ENCODE data around the gene CDK2AP2.

DNA sequence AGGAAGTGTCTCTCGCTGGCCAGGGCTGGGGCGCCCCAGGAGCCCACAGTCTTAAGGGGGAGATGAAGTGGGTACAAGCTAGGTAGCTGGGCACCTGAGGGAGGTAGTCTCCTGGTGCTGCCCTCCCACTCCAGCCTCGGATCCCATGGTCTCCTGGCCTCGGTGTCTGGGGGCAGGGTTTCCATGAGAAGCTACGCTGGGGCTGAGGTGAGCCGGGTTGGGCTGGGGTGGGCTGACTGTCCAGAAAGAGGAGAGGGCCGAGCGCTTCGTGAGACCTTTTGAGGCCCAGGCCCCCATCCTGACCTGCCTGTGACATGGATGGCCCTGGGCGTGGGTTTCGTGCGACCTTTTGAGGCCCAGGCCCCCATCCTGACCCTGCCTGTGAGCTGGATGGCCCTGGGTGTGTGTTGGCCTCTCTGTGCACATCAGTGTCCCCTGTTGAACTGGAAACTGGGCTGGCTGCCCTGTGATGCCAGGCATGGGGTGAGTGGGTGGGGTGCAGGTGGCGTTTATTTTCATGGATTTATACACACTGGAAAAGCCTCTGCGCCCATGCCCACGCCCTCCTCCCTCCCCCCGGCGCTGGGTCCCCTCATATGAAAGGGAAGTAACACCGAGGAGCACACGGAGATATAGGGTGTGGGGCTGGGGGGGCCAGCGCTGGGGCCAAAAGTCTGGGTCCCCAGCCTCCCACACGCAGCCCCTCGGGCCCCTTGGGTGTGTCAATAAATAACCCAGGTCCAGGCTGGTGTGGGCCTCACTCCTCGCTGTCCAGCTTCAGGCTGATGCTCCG is 16.5 kb downstream of the CDK2AP2 start:
- TF ChIP-seq, protein P1, sequence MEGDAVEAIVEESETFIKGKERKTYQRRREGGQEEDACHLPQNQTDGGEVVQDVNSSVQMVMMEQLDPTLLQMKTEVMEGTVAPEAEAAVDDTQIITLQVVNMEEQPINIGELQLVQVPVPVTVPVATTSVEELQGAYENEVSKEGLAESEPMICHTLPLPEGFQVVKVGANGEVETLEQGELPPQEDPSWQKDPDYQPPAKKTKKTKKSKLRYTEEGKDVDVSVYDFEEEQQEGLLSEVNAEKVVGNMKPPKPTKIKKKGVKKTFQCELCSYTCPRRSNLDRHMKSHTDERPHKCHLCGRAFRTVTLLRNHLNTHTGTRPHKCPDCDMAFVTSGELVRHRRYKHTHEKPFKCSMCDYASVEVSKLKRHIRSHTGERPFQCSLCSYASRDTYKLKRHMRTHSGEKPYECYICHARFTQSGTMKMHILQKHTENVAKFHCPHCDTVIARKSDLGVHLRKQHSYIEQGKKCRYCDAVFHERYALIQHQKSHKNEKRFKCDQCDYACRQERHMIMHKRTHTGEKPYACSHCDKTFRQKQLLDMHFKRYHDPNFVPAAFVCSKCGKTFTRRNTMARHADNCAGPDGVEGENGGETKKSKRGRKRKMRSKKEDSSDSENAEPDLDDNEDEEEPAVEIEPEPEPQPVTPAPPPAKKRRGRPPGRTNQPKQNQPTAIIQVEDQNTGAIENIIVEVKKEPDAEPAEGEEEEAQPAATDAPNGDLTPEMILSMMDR (IDR thresholded peaks at IDR 0.05): no peak
- no peak for TF ChIP-seq POLR2A (IDR thresholded peaks at IDR 0.05)

Data from thyroid gland (tissue), 4 donors.